ENCODE results near the gene C4orf50.
A peak's percentile ranks its signal among the peaks of the same experiment; 100 is the strongest.
"Not testable (repeated sequence)": the region's sequence is repeated elsewhere in the genome, so short reads cannot be mapped to it uniquely, and the experiment has no call there.

Gene C4orf50

DNA sequence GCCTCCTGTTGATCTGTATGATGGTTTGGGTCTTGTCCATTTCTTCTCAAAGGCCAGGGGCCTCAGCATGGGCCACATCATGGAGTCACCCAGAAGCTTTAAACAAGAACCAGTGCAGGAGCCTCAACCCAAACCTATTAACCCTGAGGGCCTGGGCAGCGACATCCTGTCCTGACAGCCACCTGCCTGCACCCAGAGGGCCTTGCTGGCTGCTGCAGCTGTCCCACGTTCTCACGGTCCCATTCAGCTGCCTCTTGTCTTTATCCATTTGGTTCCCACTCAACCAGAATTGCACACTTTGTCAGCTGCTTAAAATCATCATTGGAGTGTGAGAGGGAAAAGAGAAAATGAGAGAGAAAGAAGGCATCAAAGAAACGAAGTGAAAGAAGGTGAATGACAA, 21.6 kb downstream of the C4orf50 start:
- intact Hi-C loops (cut with DNase I): loop anchor here (5.0 kb wide), 2 partner anchors 91 to 331 kb away; no protein-coding TSS in a partner anchor

DNA sequence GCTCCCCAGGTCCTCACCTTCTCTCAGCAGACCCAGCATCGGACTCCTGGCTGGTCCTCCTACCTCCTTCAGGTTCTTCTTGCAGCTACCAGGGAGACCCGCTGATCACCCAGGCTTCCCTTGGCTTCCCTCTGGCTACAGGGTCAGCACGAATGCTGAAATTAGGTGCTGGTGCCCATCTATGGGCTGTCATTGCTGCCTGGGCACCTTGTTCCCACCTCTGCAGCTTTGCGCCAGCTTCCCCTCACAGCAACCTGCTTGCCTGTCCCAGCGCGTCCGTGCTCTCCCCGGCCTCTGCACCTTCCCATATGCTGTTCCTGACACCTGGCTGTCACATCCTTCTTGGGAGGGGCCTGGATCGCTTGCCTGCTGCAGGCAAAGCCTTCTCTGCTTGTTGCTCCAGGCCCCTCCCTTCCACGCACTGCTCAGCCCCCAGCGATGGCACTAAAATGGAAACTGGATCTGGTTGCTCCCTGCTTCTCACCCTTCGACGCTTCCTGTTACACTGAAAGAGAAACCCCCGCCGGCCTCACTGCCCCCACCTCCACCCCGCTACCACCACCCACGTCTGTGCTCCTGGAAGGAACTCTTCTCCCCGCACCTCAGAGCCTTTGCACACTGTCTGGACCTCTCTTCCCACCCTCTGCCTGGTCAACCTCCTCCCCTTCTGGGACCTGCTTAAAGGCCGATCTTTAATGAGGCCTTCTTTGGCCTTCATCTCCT, 22.2 kb downstream of the C4orf50 start:
- DNase-seq: peak in 1 of 10 donors; percentile 74
- intact Hi-C loops (cut with DNase I): loop anchor here (5.0 kb wide), 2 partner anchors 91 to 331 kb away; no protein-coding TSS in a partner anchor

More for the DNA sequence above, 21.6 kb downstream of the C4orf50 start:
- DNase-seq: peak in 2 of 10 donors; percentile 30 to 58

DNA sequence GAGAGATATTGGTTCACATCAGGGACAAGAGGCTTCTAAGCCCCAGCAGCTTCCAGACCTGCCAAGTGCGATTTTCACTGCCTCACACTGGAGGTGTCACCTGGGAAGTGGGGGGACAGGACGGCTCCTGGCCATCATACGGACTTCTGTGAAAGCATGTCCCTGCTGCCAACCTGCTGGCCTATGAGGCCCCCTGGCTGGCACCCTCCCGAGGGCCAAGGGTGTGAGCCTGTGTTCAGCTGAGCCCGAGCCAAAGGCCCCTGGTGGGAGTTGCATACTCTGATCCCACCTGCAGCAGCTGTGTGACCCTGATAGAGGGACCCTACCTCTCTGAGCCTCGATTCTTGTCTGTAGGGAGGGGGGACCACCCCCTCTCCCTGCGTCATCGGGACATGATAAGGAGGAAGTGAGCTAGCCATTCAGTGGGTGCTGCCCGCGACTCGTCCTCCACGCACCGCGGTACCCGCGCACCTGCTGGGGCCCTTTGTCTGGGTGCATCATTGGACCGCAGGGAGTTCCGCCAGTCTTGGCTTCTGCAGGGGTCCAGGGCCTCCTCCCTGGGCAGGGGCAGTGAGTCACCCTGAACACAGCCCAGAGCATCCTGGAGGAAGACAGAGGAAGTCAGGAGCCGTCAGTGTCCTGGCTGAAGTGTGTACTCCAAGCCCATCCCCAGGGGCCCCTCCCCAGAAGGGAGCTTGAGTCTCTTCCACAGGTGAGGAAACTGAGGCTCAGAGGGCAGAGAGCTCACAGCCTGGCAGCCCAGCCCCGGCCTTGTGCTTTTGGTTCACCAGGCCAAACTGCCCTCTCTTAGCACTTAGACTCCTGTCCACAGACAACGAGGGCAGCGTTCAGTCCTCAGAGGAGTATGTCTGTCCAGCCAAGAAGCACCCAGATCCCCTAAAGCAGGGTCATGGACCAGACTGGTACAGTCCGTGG, 24.1 kb downstream of the C4orf50 start:
- intact Hi-C loops (cut with DNase I): no loop called here
- DNase-seq: peak in 1 of 10 donors; percentile 78

DNA sequence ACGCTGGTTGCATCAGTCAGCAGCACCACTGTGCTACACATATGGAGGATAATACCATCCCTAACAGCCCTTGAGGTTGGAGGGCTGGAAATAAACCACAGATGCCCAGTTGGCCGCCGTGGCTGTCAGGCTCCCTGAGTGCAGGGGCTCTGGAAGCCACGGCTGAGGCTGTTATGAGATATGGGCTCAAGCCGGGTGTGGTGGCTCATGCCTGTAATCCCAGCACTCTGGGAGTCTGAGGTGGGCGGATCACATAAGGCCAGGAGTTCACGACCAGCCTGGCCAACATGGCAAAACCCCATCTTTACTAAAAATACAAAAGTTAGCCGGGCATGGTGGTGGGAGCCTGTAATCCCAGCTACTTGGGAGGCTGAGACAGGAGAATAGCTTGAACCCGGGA, 24.9 kb downstream of the C4orf50 start:
- DNase-seq: peak in 1 of 10 donors; percentile 59
- intact Hi-C loops (cut with DNase I): not testable (repeated sequence)

DNA sequence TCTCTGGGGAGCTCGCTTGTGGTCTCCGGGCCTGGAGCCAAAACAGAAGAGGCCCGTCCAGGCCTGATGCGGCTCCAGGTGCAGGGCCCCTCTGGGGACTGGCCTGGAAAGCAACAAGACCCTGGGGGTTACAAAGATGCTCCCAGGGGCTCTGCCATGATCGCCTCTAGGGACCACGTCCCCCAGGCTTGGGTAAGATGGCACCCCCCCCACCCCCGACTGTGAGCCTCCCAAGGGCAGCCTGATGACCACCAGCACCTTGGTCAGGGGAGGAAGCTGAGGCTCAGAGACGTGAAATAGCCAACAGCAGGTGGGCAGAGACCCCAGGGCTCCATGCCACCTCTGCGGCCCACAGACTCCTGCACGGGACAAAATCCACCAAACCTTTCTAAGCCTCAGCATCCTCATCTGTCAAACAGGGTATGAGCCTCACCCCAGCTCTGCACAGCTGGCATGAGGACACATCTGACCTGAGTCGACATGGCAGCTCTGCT, 25.4 kb downstream of the C4orf50 start:
- DNase-seq: peak in 1 of 10 donors; percentile 50
- intact Hi-C loops (cut with DNase I): no loop called here

DNA sequence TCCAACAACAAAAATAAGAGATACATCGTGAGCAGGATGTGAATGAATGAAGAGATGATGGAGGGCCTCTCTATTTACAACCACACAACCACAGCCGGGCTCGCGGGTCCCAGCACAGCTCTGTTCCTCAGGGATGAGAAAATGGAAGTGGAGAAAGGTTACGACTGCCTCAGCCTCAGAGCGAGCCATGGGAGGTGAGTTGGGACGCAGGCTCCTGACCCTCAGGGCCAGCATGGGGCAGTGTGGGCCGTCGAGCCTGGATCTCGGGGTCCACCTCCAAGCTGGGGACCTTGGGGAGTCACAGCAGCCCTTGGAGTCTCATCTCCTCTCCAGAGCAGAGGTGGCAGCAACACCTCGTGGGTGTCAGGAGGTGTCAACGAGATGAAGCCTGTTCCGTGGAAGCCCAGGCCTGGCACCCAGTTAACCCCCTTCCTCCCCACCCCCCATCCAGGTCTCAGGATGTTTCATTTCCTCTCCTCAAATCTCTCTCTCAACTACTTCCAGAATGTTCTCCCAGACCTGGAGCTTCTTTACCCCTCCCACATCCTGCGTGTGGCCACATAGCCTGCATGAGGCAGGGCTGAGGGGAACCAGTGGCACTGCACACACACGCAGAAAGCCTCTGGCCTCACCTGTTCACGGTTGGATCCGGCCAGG, 25.9 kb downstream of the C4orf50 start:
- intact Hi-C loops (cut with DNase I): no loop called here
- peak in 1 of 10 donors; percentile 20 for DNase-seq

DNA sequence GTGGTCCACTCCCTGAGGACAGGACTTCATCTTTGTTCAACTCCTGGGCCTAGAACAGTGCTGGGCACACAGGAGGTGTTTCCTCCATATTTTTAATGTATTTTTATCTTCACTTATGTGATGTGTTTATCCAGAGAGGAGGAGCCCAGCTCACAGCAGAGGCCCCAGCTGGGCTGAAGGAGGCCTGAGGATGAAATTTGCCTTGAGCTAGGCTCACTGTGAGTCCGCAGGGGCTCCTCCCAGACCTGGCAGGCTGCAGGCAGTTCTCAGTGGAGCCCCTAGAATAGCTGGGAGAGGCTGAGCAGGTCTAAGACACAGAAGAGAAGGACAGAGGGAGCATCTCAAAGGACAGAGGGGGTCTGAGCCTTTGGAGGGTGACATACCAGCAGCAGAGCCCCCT, 26.8 kb downstream of the C4orf50 start:
- intact Hi-C loops (cut with DNase I): no loop called here
- DNase-seq: peak in 1 of 10 donors; percentile 49

DNA sequence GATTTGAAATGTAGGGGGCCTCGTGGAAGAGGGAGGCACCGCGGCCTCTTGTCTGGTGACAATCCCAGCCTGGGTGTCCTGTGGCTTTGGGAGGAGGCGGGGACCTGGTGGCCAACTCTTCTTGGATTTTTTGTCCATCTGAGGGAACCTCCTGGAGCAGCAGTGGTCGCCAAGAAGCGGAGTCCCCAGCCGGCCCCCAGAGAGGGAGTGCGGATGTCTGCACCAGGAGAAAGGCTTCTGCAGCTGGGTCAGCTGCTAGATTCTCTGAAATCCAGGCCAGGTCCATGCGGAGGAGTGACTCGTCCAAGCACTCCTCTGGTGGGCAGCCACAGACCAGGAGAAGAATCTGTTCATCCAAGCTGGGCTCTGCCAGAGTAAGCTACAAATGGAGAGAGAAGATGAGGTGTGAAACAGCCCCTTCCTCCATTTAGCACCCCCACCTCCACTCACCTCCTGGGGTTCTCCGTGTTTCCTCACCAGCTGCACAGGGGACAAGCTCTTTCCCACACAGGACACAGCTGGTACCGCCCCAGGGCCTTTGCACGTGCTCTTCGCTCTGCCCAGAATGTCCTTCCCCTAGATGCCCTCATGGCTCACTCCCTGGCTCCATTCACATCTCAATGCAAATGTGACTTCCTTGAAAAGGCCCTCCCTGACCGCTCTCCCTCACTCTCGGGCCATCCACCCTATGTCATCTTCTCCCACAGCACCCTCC, 27.6 kb downstream of the C4orf50 start:
- intact Hi-C loops (cut with DNase I): no loop called here
- peak in 2 of 10 donors; percentile 31 to 50 for DNase-seq

DNA sequence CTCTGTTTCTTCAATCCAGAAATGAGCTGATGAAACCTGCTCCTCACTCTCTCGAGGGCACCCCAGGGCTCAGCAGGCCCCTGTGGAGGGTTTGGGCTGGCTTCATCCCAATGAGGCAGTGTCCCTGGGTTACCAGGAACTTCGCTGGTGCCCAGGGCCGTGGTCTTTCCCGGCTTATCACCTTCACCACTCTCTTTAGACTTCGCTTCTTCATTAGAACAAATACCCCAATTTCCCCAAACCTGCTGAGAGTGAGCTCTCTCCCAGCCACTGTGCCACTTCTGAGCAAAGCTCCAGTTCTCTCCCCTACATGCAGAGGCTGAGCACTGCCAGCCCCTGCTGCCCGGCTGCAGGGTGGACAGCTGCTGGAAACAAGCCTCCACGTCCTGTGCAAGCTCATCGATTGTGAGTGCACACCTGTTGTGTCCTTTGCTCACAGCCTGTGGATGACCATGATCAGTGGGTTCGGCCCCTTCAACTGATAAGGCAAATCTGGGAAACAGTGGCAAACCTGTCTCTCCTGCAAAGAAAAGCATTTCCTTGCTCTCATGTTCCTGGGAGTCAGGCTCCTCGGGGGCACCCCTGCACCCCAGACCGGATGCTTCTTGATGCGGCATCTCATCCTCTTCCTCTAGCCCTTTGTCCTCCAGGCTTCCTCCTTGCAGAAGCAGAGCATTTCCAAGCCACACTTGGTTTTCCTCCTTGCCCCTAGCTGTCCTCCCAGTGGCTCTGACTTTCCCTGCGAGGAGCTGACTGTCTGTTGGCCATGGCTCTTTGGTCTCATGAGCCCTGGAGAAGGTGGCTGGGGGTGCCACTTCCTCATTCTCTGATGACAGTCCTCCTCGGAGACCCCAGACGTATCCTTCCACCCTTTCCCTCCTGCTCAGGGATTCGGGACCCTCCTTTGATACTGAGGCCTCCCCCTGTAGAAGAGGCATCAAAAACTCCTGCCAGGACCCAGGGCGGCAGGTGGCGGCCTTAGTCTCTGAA, 28.7 kb downstream of the C4orf50 start:
- intact Hi-C loops (cut with DNase I): no loop called here
- peak in 2 of 10 donors; percentile 53 to 54 for DNase-seq

DNA sequence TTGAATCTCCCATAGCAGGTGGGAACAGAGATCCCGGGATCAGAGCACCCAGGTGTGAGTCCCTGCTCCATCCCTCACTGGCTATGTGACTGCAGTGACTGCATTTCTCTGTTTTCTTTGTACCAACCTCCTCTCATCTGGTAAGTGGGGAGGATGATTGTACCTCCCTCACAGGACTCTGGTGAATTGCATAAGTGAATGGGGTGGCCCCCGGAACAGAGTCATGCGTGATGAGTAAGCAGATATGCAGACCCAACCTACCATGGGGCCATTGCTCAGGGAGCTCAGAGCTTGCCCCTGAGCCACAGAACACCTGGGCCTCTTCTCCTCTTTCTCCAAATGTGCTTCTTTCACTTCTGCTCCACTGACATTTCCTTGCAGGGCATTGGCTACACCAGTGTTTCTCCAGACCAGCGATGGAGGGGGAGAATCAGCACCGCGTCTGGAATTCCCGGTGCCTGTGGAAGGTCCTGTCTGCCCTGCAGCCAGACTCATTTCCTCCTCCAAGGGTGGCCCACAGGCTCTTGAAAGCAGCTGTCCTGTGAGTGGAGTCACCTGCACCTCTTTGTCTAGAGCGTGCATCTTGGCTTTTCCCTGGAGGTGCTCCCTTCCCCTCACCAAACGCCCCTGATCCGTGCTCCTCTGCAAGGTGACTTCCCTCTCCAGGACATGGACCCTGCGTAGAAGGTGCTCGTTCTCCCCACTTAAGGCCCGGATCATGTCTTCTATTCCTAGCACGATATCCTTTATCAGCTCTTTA, 30.0 kb downstream of the C4orf50 start:
- peak in 2 of 10 donors; percentile 20 to 29 for DNase-seq
- intact Hi-C loops (cut with DNase I): no loop called here

DNA sequence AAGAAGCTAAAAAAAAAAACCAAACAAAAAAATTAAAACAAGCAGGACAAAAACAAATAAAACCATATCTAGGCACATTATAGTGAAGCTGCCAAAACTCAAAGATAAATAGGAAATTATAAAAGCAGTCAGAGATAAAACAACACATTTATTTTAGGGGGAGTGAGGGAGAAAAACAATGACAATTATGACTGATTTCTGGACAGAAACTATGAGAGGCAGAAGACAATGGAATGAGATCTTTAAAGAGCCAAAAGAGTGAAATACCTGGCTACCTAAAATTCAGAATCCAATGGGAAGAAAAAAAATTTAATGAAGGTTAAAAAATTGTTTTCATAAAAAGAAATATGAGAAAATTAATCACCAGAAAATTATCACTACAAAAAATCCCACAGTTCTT, 33.4 kb downstream of the C4orf50 start:
- DNase-seq: no peak
- intact Hi-C loops (cut with DNase I): no loop called here

DNA sequence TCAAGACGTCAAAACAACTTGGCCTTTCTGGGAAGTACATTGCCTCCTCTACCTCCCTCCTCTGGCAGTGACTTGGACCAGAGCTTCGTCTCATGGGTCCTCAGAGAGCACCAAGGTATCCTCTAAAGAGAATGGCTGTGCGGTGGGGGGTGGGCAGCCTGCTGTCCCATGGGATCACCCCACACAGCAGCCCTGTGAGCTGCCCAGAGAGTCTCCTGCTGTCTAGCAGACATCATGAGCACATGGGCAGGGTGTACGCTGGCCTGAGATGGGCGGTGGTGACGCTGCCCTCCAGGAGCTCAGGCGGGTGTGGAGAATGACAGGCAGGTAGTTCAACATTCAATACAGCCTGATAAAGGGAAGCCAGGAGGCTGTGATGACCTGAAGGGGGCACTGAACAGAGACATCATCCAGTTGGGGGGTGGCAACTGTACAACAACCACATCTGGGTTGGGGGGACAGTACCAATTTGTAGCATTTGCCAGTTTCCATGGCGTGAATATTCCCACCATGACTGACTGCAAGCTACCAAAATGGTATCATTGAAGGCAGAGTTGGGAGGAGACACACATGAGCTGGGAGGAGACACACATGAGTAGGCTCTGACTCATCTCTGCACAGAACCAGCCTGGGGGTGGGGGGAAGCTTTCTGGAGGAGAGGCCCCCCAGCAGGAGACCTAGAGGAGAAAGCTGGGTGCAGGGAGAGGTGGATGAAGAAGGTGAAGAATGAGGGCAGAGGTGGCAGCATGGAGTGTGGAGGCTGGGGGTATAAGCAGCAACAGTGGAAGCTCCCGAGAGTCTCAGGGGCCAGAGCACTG, 35.9 kb downstream of the C4orf50 start:
- intact Hi-C loops (cut with DNase I): no loop called here
- peak in 2 of 10 donors; percentile 21 to 52 for DNase-seq

DNA sequence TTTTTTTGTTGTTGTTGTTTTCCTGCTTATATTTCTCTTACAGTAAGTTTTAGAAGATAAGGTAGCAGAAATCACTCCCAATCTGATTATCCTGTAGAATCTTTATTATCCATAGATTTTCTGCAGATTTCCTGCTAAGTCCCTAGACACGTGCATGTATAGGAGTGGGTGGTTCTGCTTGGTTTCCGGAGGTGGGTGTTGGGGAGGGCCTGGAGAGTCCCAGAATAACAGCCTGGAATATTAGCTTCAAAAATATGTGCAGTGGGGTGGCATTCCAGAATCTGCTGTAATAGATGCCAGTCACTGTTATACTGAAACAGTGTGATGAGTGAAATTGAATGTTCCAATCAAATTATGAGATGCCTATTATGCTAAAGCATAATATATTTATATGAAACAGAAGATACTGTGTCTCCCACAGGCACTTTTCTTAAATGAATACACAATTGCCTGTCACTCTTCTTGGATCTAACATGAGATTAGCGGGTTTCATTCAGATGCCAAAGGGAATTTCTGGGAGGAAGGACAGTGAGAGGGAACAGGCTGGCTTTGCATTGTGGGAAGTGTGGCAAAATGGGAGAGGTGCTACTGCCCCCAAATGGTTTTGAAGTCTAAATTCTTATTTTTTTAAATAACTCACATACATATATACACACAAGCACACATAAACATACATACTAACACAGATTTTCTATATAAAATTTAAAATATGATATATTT, 37.6 kb downstream of the C4orf50 start:
- intact Hi-C loops (cut with DNase I): no loop called here
- peak in 2 of 10 donors; percentile 43 to 50 for DNase-seq

DNA sequence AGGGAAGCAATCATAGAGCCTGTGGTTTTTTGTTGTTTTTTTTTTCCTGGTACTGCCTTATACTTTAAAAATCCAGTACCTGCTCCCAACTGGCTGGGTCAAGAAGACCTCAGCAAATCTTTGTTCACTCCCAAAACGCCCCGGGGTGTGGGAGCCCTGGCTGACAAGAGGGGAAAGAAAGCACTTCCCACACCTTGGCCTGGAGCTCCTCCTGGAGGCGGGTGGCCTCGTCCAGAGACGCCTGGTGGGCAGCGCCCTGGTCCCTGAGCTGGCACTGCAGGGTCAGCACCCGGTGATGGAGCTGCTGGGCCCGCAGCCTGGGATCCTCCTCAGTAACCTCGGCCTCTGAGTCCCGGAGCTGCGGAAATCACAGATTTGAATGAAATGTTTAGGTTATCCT, 38.2 kb downstream of the C4orf50 start:
- intact Hi-C loops (cut with DNase I): no loop called here
- peak in 4 of 10 donors; percentile 34 to 88 (median 64) for DNase-seq

DNA sequence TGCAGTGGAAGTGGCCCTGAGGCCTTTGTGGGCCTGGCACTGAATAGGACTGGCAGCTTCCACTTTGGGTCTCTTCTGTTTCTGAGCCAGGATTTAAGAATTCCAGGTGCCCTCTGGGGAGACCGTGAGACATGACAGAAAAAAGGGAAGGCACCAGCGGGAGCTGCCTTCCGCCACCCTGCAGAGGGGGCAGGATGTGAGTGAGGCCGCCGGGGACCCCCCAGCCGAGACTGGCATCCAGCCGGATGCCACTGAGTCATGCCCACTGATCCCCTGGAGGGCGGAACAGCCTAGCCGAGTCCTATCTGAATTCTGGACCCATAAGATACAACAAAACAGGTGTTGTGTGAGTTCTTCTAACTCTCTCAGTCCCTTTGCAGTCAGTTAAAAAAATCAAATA, 41.3 kb downstream of the C4orf50 start:
- peak in 3 of 10 donors; percentile 0 to 63 (median 35) for DNase-seq

DNA sequence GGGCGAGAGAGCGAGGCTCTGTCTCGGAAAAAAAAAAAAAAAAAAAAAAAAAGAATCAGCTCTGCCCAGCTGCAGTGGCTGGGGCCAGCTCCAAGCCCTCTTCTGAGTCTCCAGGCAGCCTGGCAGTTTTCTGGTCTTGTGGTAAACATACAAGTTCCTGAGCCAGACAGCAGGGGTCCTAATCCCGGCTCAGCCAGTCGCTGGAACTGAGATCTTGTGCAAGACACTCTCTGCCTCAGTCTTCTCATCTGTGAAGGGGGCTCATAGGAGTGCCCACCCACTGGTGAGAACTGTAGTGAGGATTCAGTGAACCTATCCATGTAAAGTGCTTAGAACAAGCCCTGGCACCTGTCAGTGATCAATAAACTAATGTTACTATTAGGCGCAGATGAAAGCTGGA, 41.8 kb downstream of the C4orf50 start:
- DNase-seq: peak in 3 of 10 donors; percentile 21 to 66 (median 50)
- intact Hi-C loops (cut with DNase I): no loop called here

More for the DNA sequence above, 41.3 kb downstream of the C4orf50 start:
- intact Hi-C loops (cut with DNase I): no loop called here
